Heart left ventricle (tissue), 13 donors: ENCODE results near the gene PPP2R1A.

Source experiments
- POLR2A ChIP-seq, 2 donors: fragments of 450-650 bp; IDR thresholded peaks; one replicate each; pipeline ENCODE4 v1.6.1; 2017; ENCODE audit warnings: antibody characterized with exemption in 2 of 2, mild to moderate bottlenecking in 2 of 2, moderate library complexity in 2 of 2
- TF ChIP-seq, protein P1 (sequence below), 12 donors: fragments of 200-600 bp; sonication (generic) in 4 of 12; IDR thresholded peaks; one replicate each; pipeline versions ENCODE4 v1.5.0 to v1.8.0; 2018 to 2022; ENCODE audit warnings: antibody characterized with exemption in 12 of 12, mild to moderate bottlenecking in 5 of 12
- donor health status: ischemic (EF 13 %, LVEDD 7.1; RV severe dilation, severe dysfunction).
- donor health status: DM: no; HTN: yes; CAD: no.
- donor health status: DM: no; HTN: no; CAD: no.
- donor health status: ischemic (EF 25% LVEDD 6.9; RV normal size, moderate dysfunction).
- donor health status: ischemic (EF 25% LVEDD 5.7; RV mildly dilated, moderate dysfunction).
- donor health status: ischemic (EF 35%, LVEDD 5.7; RV mildly dilated, moderate dysfunction).
- donor health status: nonischemic (EF 11% LVEDD 7.7; RV severe dilation, severe dysfunction).
- donor health status: DM: yes; HTN: yes; CAD: no.
- donor health status: PGD.
- donor health status: ischemic (EF 29% LVEDD 5.4; RV normal size, mild dysfunction).
- donor health status: nonischemic (EF 23%, LVEDD 6.1; RV moderate dilation, normal function).

DNA sequence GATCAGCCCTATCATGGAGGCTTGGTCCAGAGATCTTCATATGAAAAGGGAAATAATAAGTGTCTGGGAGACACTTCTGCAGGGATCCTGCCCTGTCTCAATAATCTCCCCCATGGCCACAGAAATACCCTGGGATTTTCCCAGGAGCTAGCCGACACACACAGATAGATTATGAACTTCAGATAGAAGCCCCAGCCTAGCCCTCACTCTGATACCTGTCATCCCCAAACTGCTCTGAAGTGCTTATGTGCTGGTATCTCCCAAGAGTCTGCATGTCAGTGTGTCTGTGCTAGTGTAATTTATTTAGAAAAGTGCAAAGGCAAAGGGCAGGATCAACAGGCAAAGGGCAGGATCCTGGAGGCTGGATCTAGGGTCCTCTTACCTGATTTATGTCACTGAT is 40.8 kb downstream of the PPP2R1A start:
- TF ChIP-seq, protein P1, sequence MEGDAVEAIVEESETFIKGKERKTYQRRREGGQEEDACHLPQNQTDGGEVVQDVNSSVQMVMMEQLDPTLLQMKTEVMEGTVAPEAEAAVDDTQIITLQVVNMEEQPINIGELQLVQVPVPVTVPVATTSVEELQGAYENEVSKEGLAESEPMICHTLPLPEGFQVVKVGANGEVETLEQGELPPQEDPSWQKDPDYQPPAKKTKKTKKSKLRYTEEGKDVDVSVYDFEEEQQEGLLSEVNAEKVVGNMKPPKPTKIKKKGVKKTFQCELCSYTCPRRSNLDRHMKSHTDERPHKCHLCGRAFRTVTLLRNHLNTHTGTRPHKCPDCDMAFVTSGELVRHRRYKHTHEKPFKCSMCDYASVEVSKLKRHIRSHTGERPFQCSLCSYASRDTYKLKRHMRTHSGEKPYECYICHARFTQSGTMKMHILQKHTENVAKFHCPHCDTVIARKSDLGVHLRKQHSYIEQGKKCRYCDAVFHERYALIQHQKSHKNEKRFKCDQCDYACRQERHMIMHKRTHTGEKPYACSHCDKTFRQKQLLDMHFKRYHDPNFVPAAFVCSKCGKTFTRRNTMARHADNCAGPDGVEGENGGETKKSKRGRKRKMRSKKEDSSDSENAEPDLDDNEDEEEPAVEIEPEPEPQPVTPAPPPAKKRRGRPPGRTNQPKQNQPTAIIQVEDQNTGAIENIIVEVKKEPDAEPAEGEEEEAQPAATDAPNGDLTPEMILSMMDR (IDR thresholded peaks at IDR 0.05): no peak
- no peak for TF ChIP-seq POLR2A (IDR thresholded peaks at IDR 0.05)
